Cardiac muscle cell (in vitro differentiated cells and primary cell): Measurements from ENCODE around the gene PRAC2. TPM values are rescaled to one million over a fixed set of nuclear protein-coding genes. Genes with fewer than 3 reads are reported as not detected.
"Not testable (repeated sequence)": the region's sequence is repeated elsewhere in the genome, so short reads cannot be mapped to it uniquely, and the experiment has no call there.

Experiments
- DNase-seq, 2 donors: peaks; one replicate each; pipeline versions ENCODE4 v3.0.0 to v3.0.0-alpha.2; 2010 to 2017; ENCODE audit warnings: low read depth in 1 of 2, low spot score in 1 of 2
- H3K27ac ChIP-seq: fragments of 200-600 bp; sonication (generic); 2 replicates; pipeline ENCODE4 v1.5.1; 2016
- H3K27me3 ChIP-seq: fragments of 200-600 bp; sonication (generic); 2 replicates; pipeline ENCODE4 v1.6.0; 2016; ENCODE audit warnings: control low read depth
- H3K36me3 ChIP-seq: fragments of 200-600 bp; sonication (generic); 2 replicates; pipeline ENCODE4 v1.5.1; 2016; ENCODE audit warnings: control low read depth
- H3K4me1 ChIP-seq: fragments of 200-600 bp; sonication (generic); 2 replicates; pipeline ENCODE4 v1.8.1; 2017; ENCODE audit warnings: low read depth, mild to moderate bottlenecking, mixed run types
- H3K4me3 ChIP-seq: fragments of 200-600 bp; sonication (generic); 2 replicates; pipeline ENCODE4 v1.5.1; 2016; ENCODE audit warnings: mild to moderate bottlenecking
- H3K9me3 ChIP-seq: fragments of 200-600 bp; sonication (generic); 2 replicates; pipeline ENCODE4 v1.5.1; 2017; ENCODE audit warnings: low read depth, mild to moderate bottlenecking, control low read depth
- CTCF ChIP-seq: IDR thresholded peaks from 2 replicates; pipeline ENCODE4 v1.5.1; 2012; ENCODE audit warnings: low read depth, mild to moderate bottlenecking, low read length
- polyA plus RNA-seq: library from polyadenylated mRNA; unstranded; fragments of >200 nt; fragmentation: Nextera tagmentation; extraction: Ambion mirVana; gene quantifications from 2 replicates; pipeline ENCODE4 v1.2.1, GENCODE V29; 2016
- total RNA-seq: library from RNA; depleted of rRNA; stranded (reverse); fragments of >200 nt; gene quantifications from 2 replicates; pipeline ENCODE4 v1.2.3, GENCODE V29; 2016

The PRAC2 gene
- total and polyA plus RNA-seq, 2 experiments from 2014 or later, result not detected

GRCh38 chr17:48711128-48711527, 11.9 kb upstream of the PRAC2 start:
- H3K4me1 ChIP-seq, result no peaks in the 10 kb centered on the region
- no peaks in the 10 kb centered on the region for H3K36me3 ChIP-seq
- TF ChIP-seq CTCF, result no peak
- H3K9me3 ChIP-seq, result no peaks in the 10 kb centered on the region
- H3K4me3 ChIP-seq, result no peak overlapping the region
- no peak for DNase-seq
- H3K27me3 ChIP-seq, result peaks cover 98% of the 10 kb centered on the region
- no peak overlapping the region for H3K27ac ChIP-seq

- Histone ChIP-seq H3K27ac (no peak overlapping the region), H3K36me3 (no peaks in the 10 kb centered on the region), H3K9me3 (no peaks in the 10 kb centered on the region), H3K4me1 (no peaks in the 10 kb centered on the region), H3K4me3 (no peak overlapping the region), H3K27me3 (peaks cover 99% of the 10 kb centered on the region)
- no peak for TF ChIP-seq CTCF
- DNase-seq, result no peak
Measured at GRCh38 chr17:48715496-48716399, 7.2 kb upstream of the PRAC2 start.

GRCh38 chr17:48716549-48716948, 6.4 kb upstream of the PRAC2 start:
- H3K27me3 ChIP-seq, result peaks cover 99% of the 10 kb centered on the region

GRCh38 chr17:48717367-48718226, 5.4 kb upstream of the PRAC2 start:
- H3K27me3 ChIP-seq, result peaks cover 100% of the 10 kb centered on the region
- no peak overlapping the region for H3K4me3 ChIP-seq
- no peak overlapping the region for H3K27ac ChIP-seq
- H3K36me3 ChIP-seq, result no peaks in the 10 kb centered on the region
- no peaks in the 10 kb centered on the region for H3K4me1 ChIP-seq
- no peaks in the 10 kb centered on the region for H3K9me3 ChIP-seq
- no peak for TF ChIP-seq CTCF
- DNase-seq, result no peak

More at GRCh38 chr17:48716549-48716948, 6.4 kb upstream of the PRAC2 start:
- not testable (repeated sequence) for H3K27ac ChIP-seq, H3K4me1 ChIP-seq, DNase-seq, H3K9me3 ChIP-seq, H3K36me3 ChIP-seq, H3K4me3 ChIP-seq

GRCh38 chr17:48718227-48718760, 4.7 kb upstream of the PRAC2 start:
- no peaks in the 10 kb centered on the region for H3K9me3 ChIP-seq
- peak in 1 of 2 donors; percentile 40 for DNase-seq
- TF ChIP-seq CTCF, result no peak
- peaks cover 100% of the 10 kb centered on the region for H3K27me3 ChIP-seq
- no peak overlapping the region for H3K4me3 ChIP-seq
- no peak overlapping the region for H3K27ac ChIP-seq
- H3K4me1 ChIP-seq, result no peaks in the 10 kb centered on the region
- no peaks in the 10 kb centered on the region for H3K36me3 ChIP-seq
